ENCODE measurements around the gene ARRDC2.
"Not testable (repeated sequence)": the region's sequence is repeated elsewhere in the genome, so short reads cannot be mapped to it uniquely, and the experiment has no call there.

Gene ARRDC2

DNA sequence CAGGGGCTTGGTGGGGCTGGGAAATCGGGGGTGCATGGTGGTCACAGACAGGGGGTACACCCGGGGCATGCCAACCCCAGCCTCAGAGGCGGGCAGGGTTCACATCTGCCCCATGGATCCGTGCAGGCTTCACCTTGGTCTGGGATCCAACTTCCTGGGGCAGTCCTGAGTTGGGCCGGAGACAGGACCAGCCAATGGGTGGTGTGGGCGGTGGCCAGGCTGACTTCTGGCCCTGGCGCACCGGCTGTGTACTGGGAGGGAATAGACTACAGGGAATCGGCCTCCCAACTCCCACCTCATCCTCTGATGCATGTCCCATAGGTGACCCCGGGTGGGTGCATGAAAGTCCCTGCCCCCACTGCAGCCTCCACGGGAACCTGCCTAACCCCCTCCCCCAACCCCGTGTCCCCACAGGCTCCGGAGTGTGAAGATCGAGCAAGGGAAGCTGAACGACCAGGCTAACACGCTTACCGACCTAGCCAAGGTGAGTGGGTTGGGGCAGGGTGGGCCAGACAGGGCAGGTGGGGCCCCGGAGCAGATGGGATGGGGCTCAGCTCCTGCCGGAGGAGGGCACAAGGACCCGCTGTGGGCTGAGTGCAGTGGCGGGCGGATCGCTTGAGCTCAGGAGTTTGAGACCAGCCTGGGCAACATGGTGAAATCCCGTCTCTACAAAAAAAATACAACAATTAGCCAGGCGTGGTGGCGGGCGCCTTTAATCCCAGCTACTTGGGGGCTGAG is 14.7 kb upstream of the ARRDC2 start:
- no peak for DNase-seq

DNA sequence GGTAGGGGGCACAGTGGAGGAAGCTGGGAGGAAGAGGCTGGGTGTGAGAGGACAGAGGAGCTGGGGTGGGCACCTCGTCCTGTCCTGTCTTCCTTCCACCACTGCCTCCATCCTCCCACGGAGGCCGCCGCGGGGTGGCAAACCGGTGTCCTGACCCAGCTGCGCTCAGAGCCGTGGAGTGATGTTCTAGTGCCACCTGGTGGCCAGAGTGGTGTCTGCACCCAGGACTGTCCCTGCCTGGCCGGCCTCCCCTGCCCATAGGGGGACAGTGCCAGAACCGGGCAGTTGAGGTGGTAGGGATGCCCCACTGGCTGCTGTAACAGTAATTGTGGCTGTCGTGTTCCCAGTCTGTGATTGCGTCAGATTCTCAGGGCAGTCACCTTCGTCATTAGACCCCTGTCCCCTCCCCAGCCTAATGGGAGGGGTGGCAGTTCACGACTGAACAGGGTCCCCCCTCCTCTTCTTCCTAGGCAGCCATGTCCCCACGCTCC is 11.1 kb upstream of the ARRDC2 start:
- DNase-seq: peak; percentile 91

DNA sequence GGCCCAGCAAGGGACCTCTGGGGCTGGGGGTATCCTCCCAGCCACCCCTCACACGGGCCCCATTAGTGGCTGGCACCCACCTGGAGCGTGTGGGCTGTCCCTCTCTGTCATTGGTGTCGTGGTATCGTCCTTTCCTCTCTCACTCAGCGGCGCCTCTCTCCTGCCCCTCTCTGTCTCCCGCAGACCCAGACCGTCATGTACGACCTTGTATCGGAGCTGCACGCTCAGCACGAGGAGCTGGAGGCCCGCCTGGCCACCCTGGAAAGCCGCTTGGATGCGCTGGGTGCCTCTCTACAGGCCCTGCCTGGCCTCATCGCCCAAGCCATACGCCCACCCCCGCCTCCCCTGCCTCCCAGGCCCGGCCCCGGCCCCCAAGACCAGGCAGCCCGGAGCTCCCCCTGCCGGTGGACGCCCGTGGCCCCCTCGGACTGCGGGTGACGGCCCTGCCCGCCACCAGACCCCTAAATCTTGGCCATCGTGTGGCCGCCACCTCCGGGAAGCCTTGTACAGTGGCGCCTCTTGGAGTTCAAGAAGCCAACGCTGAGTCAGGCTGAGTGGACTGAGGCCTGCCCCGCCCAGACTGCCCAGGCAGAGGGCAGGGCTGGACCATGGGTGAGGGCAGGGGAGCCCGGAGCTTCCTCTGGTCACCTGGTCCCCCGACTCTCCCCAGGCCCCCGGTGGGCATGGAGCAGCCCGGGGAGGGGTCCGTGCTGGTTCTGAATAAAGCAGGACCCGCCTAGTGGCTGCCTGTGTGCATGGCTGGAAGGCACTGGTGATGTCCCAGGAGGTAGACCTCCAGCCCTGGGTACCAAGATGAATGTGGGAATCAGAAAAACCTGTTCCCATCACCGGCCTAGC is 9.8 kb upstream of the ARRDC2 start:
- no peak for DNase-seq

DNA sequence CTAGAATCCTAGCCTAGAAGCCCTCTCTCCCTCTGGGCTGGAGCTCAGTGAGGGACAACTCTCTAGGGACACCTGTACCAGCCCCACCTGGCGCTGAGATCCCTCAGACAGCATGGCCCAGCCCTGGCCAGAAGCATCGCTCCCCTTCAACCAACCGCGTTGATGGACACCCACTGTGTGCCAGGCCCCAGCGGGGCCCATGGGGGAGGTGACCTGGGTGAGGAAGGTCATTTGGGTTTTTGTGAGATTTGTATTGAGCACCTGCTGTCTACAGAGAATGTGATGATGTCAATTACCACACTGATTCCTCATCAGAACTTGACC is 9.2 kb upstream of the ARRDC2 start:
- DNase-seq: no peak

DNA sequence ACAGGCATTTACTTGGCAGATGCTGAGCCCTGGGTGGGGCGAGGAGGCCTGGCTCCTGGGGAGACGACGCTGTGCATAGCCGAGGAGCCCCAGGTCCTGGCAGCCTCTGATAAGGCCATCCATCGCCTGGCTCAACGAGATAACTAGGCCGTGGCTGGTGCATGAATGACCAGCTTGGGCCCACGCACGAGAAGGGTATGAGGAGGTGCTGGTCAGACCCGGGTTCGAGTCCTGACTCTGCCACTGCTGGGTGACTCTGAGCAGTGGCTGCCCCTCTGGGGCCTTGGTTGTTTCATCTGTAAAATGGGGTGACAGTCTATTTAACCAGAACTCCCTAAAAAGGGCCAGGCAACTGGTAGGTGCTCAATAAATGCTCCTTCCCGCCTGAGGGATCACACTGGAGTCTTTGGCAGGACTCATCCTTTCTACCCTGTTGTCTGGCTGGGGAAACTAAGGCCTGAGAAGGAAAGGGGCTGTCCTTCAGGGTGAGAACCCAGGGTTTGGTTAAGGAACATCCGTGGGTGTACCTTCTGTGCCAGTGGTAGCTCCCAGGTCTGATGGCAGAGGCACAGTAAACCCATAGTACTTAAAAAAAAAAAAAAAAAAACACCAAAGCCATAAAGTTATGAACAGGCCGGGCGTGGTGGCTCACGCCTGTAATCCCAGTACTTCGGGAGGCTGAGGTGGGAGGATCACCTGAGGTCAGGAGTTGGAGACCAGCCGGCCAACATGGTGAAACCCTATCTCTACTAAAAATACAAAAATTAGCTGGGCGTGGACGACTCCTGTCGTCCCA is 8.1 kb upstream of the ARRDC2 start:
- no peak for DNase-seq

DNA sequence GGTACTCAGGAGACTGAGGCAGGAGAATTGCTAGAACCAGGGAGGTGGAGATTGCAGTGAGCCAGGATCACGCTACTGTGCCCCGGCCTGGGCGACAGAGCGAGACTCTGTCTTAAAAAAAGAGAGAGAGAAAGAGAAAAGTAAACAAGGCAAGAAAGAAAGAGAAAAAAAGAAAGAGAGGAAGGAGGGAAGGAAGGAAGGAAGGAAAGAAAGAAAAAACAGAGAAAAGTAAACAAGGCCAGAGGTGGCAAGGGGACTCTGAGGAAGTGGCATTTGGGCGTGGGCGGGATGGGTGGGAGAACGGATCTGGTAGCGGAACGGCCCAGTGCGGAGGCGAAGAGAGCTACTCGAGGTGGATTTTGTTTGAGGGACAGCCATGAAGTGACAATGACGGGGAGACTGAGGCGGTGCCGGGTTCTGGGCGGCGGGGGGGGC is 7.5 kb upstream of the ARRDC2 start:
- no peak for DNase-seq

DNA sequence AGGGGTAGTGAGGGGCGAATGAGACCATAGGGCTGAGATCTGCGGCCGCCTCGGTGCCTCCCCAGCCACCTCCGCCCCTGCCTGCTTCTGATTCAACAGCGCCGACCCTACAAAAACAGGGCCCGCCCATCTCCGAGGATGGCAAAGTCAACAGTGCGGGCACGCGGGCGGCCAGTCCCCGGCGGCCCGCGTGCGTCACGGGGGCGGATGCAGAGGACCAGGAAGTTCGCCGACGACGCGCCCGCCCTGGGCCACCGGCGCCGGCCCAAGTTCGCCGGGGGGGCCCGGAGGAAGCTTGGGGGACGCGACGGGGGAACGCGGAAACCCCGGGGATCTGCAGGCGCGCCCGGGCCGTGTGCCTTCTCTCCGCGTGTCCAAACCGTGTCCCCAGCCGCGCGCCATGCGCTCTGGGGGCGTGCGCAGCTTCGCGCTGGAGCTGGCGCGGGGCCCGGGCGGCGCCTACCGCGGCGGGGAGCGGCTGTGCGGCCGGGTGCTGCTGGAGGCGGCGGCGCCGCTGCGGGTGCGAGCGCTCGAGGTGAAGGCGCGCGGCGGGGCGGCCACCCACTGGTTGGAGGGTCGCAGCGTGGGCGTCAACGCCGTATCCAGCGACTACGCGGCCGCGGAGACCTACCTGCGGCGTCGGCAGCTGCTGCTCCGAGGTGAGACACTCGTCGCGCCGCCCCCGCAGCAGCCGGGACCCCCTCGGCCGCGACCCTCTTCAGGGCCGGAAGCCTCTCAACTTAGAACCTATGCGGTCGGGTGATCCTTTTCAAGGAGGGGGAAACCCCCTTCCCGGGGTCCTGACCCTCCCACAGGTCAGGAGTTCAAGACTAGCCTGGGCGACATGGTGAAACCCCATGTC is 6.8 kb upstream of the ARRDC2 start:
- DNase-seq: peak; percentile 92

DNA sequence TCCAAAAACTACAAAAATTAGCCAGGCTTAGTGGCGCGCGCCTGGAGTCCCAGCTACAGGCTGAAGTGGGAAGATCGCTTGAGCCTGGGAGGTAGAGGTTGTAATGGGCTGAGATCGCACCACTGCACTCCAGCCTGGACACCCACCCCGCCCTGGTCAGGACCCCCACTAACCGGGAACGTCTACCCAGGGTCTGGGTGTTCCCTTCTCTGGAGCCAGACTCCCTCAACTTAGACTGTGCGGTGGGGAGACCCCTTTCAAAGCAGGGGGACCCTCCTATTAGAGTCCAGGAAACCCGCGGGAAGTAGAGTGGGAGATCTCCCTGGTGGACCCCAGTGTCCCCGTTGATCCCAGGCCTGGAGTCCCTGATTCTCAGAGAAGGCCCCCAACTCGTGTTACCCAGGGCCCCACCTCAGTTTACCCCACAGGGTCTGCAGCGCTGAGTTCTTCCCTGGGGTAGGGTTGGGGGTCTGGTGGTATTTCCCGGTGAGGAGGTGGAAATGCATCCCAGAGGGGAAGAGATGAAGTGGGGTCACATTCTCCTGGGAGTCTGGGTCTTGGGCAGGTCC is 6.1 kb upstream of the ARRDC2 start:
- no peak for DNase-seq

DNA sequence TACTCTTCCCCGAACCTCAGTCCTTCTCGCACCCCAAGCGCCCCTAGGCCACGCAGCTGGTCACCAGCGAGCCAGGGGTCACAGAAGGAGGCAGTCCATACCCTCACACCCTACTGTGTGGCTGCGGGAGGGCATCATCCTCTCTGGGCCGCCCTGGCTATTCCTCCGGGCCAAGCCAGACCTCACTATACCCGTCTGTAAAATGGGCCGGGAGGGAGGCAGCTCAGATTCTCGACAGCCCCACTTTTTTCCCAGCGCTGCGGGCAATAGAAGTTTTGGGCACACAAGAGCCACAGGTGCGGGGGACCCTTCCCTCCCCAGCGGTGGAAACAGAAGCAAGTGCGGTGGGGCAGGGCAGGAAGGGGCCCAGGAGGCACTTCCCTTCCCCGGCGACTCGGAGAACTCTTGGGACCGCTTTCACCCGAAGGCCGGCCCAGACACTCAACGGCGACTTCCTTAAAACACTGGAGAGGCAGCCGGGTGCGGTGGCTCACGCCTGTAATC is 5.6 kb upstream of the ARRDC2 start:
- peak; percentile 33 for DNase-seq

DNA sequence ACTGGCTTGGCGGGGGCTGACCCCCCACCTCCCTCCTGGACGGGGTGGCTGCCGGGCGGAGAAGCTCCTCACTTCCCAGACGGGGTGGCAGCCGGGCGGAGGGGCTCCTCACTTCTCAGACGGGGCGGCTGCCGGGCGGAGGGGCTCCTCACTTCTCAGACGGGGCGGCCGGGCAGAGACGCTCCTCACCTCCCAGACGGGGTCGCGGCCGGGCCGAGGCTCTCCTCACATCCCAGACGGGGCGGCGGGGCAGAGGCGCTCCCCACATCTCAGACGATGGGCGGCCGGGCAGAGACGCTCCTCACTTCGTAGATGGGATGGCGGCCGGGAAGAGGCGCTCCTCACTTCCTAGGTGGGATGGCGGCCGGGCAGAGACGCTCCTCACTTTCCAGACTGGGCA is 2.2 kb upstream of the ARRDC2 start:
- DNase-seq: not testable (repeated sequence)

DNA sequence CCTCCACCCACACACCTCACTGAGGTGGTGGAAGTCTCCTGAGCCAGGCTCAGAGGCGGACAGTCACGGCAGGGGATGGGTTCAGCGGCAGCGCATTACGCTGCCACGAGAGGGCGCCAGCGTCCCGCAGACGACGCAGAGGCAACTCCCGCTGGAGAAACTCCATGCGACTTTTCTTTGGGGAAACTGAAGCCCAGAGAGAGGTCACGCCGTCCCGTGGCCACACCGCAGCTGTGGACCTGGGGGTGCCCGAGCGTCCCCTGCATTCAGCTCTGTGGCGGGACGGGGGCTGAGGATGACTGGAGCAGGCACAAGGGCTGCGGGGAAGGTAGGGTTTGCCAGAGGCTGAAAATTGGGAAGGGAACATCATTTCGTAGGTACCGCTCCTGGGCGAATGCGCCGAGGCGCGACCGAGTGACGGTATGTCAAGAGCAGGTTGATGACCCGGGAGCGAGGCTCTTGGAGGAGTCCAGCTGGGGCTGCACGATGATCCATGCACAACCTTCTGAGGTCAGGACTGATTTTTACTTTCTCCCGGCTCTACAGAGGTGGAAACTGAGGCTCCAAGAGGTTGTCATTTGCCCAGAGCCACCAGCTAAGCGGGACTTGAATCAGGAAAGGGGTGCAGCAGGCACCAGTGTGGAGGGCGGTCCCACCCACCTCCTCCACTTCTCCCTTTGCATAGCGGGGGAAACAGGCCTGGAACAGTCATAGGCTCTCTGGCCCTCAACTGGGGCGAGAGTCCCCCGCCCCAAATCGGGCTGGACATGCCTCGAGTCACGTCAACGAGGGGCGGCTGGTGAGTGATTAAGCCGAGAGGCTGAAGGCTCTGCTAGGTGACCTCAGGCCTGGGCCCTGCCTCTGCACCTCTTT is 690 bp upstream of the ARRDC2 start:
- DNase-seq: peak; percentile 90

DNA sequence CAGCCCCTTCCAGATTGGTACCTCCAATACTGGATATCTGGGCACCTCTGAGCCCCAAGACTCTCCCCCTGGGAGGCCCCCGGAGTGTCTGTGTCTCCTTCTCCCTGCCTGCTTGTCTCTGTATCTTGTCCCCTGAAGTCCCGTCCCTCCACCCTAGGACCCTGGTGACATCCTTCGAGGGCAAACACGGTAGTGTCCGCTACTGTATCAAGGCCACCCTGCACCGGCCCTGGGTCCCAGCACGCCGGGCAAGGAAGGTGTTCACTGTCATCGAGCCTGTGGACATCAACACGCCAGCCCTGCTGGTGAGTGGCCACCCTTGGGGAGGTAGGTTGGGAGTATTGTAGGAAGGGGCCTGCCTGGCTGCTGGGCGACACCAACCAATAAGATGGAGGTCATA is 844 bp downstream of the ARRDC2 start:
- DNase-seq: no peak

DNA sequence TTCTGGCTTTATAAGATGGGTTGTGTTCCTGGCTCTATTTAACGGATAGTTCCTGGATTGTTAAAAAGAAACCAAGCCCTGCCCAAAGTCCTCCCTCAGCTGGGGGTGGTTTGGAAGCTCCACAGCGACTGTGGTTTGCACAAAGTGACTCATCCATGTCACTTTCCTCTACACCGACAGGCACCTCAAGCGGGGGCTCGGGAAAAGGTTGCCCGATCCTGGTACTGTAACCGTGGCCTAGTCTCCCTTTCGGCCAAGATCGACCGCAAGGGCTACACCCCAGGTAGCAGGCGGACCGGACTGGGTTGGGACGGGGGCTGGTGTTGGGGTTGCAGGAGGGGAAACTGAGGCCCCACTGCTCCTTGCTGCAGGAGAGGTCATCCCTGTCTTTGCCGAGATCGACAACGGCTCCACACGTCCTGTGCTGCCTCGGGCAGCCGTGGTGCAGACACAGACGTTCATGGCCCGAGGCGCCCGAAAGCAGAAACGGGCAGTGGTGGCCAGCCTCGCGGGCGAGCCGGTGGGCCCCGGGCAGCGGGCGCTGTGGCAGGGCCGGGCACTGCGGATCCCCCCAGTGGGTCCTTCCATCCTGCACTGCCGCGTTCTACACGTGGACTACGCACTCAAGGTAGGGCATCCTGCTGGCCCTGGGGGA is 1.6 kb downstream of the ARRDC2 start:
- peak; percentile 35 for DNase-seq

DNA sequence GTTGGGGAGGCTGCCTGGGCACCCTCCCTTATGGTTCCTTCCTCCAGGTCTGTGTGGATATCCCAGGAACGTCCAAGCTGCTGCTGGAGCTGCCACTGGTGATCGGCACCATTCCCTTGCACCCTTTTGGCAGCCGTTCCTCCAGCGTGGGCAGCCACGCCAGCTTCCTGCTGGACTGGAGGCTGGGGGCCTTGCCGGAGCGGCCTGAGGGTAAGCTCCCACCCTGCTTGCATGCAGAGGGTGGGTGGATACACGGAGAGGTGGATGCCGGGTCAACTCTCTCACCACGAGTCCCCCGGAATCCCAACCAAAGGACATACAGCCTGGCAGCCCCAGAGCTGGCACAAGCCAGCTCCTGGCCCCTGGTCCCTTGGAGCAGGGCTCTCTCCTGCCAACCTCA is 2.2 kb downstream of the ARRDC2 start:
- DNase-seq: no peak

DNA sequence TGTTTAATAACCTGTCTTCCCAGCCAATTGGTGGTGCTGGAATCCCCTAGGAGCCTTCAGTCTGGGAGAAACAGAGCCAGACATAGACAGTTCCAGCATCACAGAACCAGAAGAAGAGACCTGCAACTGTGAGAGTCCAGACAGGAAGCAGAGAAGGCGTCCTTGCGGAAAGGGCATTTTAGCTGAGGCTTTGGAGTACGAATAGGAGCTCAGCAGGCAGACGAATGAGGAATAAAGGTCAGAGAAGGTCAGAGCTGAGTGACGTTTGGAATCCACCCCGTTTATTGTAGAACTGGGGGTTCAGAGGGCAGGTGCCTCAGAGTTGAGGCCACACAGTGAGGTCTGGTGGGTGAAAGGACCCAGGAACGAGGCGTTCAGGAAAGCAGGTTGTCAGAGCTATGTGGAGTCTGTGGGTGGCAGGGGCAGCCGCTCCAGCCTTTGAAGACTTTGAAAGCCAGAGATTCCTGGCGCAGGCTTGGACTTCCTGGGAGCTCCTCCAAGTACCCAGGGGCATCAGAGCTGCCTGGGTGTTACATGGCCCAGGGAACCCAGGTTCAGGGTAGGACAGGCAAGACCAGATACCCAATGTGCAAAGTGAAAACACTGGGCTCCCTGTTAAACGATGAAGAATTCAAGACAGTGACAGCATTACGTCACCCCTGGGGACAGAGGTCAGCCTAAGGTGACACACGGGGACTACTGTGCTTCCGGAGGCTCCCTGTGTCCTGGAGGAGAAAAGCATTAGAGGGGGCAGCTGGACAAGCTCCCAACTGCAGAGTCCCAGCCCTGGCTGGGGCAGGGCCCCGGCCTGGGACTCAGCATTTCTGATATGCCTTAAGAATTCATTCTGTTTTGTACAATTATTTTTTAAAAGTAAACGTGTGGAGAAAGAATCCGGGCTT is 5.5 kb downstream of the ARRDC2 start:
- DNase-seq: no peak

DNA sequence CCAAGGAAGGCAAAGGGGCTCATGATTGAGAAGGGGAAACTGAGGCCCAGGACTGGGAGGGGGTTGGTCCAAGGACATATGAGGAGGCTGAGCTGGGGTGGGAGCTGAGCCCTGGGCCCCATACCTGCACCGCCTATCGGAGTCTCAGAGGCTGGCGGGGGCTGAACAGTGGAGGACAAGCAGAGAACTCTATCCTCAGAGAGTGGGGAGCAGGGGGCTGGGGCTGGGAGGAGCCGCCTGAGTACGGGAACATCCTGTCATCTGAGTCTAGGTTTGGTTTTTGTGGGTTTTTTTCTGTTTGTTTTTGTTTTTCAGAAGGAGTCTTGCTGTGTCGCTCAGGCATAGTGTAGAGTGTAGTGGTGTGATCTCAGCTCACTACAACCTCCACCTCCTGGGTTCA is 6.2 kb downstream of the ARRDC2 start:
- DNase-seq: no peak

DNA sequence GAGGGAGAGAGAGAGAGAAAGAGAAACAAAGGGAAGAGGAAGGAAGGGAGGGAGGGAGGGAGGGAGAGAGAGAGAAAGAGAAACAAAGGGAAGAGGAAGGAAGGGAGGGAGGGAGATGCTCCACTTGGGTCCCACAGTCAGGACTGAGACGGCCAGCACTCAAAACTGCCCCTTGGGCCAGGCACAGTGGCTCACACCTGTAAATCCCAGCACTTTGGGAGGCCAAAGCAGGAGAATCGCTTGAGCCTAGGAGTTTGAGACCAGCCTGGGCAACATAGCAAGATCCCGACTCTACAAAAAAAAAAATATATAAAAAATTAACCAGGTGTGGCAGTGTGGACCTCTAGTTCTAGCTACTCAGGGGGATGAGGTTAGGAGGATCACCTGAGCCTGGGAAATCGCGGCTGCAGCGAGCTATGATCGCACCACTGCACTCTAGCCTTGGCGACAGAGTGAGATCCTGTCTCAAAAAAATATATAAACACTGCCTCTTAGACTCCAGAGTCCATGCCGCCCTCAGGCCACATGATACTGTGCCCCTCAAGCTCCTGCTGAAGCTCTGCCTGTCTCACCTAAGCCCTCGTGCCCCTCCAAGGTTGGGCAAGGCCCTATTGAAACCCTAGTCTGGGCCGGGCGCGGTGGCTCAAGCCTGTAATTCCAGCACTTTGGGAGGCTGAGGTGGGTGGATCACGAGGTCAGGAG is 8.4 kb downstream of the ARRDC2 start:
- DNase-seq: no peak

DNA sequence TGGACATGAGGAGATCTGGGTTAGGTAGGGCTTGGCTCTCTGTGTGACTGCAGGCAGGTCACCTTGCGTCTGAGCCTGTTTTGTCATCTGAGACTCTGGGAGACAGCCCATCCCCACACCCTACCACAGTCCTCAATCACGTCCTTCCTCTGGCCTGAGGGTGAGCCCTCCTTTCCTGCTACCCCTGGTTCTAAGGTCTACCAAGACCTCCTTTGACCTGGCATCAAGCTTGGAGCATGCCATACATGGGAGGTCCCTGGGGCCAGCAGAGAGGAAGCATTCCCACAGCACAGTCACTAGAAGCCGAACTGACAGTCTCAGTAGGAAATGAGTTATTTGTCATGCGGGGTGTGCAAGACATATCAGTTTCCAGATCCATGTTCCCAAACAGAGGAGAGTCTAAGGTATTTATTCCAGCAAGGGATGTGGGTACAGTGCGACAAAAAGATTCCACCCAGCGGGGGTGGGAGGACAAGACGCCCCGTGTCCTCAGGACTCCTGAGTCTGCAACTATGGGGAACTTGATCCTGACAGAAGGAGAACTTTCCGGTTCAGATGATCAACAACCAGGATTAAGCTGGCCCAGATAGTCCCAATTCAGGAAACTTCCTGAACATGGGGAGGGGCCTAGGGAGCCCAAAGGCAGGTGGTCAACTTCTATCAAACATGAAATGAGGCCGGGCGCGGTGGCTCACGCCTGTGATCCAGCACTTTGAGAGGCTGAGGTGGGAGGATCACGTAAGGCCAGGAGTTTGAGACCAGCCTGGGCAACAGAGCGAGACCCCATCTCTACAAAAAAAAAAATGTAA is 9.5 kb downstream of the ARRDC2 start:
- no peak for DNase-seq
